IMR-90 (cell line): ENCODE results near the gene OTOGL. TPM values are rescaled to one million over a fixed set of nuclear protein-coding genes. Genes with fewer than 3 reads are reported as not detected.

Experiments used
- ATAC-seq: fragments of 200-7000 bp; cut with Tn5 transposase; 2 replicates; pipeline ENCODE4 v1.9.1; 2020; ENCODE audit warnings: low read depth, mild to moderate bottlenecking, moderate library complexity
- BruUV-seq: library from RNA; stranded (reverse); fragments of 400-500 nt; replicated peaks from 2 replicates; lab custom pipeline; 2021; lab: Mats Ljungman, UMichigan
- CTCF ChIA-PET: fragments of 300-600 bp; formaldehyde crosslinking; extraction: SDS; loops from one replicate; lab custom pipeline; 2021; ENCODE audit warnings: antibody characterized with exemption; lab: Yijun Ruan, JAX
- POLR2A ChIA-PET: fragments of 300-600 bp; sonication (Branson Sonifier 250); formaldehyde crosslinking; loops from one replicate; lab custom pipeline; 2022; ENCODE audit warnings: antibody characterized with exemption; ENCODE audit not compliant: unreplicated experiment; lab: Charles Lee
- DNase-seq: peaks from one replicate; pipeline ENCODE4 v3.0.0; 2013
- H2AFZ ChIP-seq: replicated peaks from 2 replicates; pipeline ENCODE3; 2013; ENCODE audit warnings: low read length, mild to moderate bottlenecking; ENCODE audit not compliant: poor library complexity
- H2AK5ac ChIP-seq: 2 replicates; pipeline ENCODE4 v1.6.1; 2013; ENCODE audit warnings: low read depth, low read length, inconsistent platforms
- H2AK9ac ChIP-seq: replicated peaks from 2 replicates; pipeline ENCODE3; 2013; ENCODE audit warnings: mild to moderate bottlenecking, low read depth, low read length, moderate library complexity; ENCODE audit not compliant: poor library complexity
- H2BK120ac ChIP-seq: 2 replicates; pipeline ENCODE4 v1.6.1; 2013; ENCODE audit warnings: low read depth, low read length, inconsistent platforms
- H2BK15ac ChIP-seq: 3 replicates; pipeline ENCODE4 v1.6.1; 2013; ENCODE audit warnings: low read depth, low read length, inconsistent platforms
- H2BK20ac ChIP-seq: 2 replicates; pipeline ENCODE4 v1.6.1; 2013; ENCODE audit warnings: low read depth, mild to moderate bottlenecking, inconsistent platforms, low read length, moderate library complexity
- H2BK5ac ChIP-seq: 2 replicates; pipeline ENCODE4 v1.6.1; 2013; ENCODE audit warnings: mild to moderate bottlenecking, low read depth, low read length, inconsistent platforms; ENCODE audit not compliant: poor library complexity, severe bottlenecking
- H3K14ac ChIP-seq: replicated peaks from 2 replicates; pipeline ENCODE4 v1.6.1; 2013; ENCODE audit warnings: low read depth, low read length, inconsistent platforms
- H3K18ac ChIP-seq: 2 replicates; pipeline ENCODE4 v1.6.1; 2013; ENCODE audit warnings: low read depth, low read length, control low read depth
- H3K23ac ChIP-seq: 2 replicates; pipeline ENCODE4 v1.6.1; 2013; ENCODE audit warnings: low read depth, low read length, inconsistent platforms
- H3K27ac ChIP-seq: 2 replicates; pipeline ENCODE4 v1.5.1; 2013; ENCODE audit warnings: mild to moderate bottlenecking, control low read depth, low read length; ENCODE audit not compliant: insufficient read depth
- H3K27me3 ChIP-seq: 2 replicates; pipeline ENCODE4 v1.6.1; 2013; ENCODE audit warnings: low read length; ENCODE audit not compliant: control insufficient read depth, insufficient read depth
- H3K36me3 ChIP-seq: 2 replicates; pipeline ENCODE4 v1.6.1; 2013; ENCODE audit warnings: low read length, mixed read lengths; ENCODE audit not compliant: control insufficient read depth, insufficient read depth
- H3K4ac ChIP-seq: 2 replicates; pipeline ENCODE4 v1.6.1; 2013; ENCODE audit warnings: low read depth, low read length, inconsistent platforms
- H3K4me1 ChIP-seq: 2 replicates; pipeline ENCODE4 v1.6.1; 2013; ENCODE audit warnings: low read length, mixed read lengths; ENCODE audit not compliant: control insufficient read depth, insufficient read depth
- H3K4me2 ChIP-seq: 2 replicates; pipeline ENCODE4 v1.6.1; 2013; ENCODE audit warnings: low read depth, mild to moderate bottlenecking, control low read depth, low read length, moderate library complexity
- H3K4me3 ChIP-seq: 2 replicates; pipeline ENCODE4 v1.5.1; 2013; ENCODE audit warnings: low read depth, mild to moderate bottlenecking, control low read depth, low read length, moderate library complexity; ENCODE audit not compliant: insufficient read depth
- H3K56ac ChIP-seq: 2 replicates; pipeline ENCODE4 v1.6.1; 2013; ENCODE audit warnings: low read length, inconsistent platforms; ENCODE audit not compliant: insufficient read depth; ENCODE audit errors: extremely low read depth
- H3K79me1 ChIP-seq, 2 experiments: 2 replicates each; pipeline ENCODE4 v1.6.1; 2013; ENCODE audit warnings: low read length in 2 of 2, inconsistent platforms in 1 of 2, low read depth in 1 of 2
- H3K9ac ChIP-seq: 2 replicates; pipeline ENCODE4 v1.6.1; 2013; ENCODE audit warnings: low read depth, low read length, control low read depth
- H3K9me1 ChIP-seq: 2 replicates; pipeline ENCODE4 v1.6.1; 2013; ENCODE audit warnings: low read length, inconsistent platforms; ENCODE audit not compliant: insufficient read depth
- H3K9me3 ChIP-seq: 2 replicates; pipeline ENCODE4 v1.6.1; 2013; ENCODE audit warnings: low read length; ENCODE audit not compliant: control insufficient read depth, insufficient read depth
- H4K20me1 ChIP-seq: 2 replicates; pipeline ENCODE4 v1.6.1; 2013; ENCODE audit warnings: low read length, inconsistent platforms; ENCODE audit not compliant: insufficient read depth
- H4K5ac ChIP-seq: 2 replicates; pipeline ENCODE4 v1.6.1; 2013; ENCODE audit warnings: mild to moderate bottlenecking, low read depth, low read length, control low read depth
- H4K8ac ChIP-seq, 2 experiments: 2 replicates each; pipeline ENCODE4 v1.6.1; 2013; ENCODE audit warnings: low read depth in 2 of 2, low read length in 2 of 2, control low read depth in 1 of 2, inconsistent platforms in 1 of 2
- H4K91ac ChIP-seq: 2 replicates; pipeline ENCODE4 v1.6.1; 2013; ENCODE audit warnings: low read depth, low read length, inconsistent platforms; ENCODE audit not compliant: insufficient read depth
- CEBPB ChIP-seq: IDR thresholded peaks from 2 replicates; pipeline ENCODE4 v1.6.1; 2012; ENCODE audit warnings: low read depth, low read length, improper control_type of control experiment
- CHD1 ChIP-seq: IDR thresholded peaks from 2 replicates; pipeline ENCODE4 v1.6.1; 2012; ENCODE audit warnings: low read depth, low read length, improper control_type of control experiment
- ELK1 ChIP-seq: fragments of 150-350 bp; IDR thresholded peaks from 2 replicates; pipeline ENCODE4 v1.6.1; 2016; ENCODE audit warnings: low read depth, mild to moderate bottlenecking, low read length, moderate library complexity, borderline replicate concordance
- FOS ChIP-seq: fragments of 150-350 bp; IDR thresholded peaks from 2 replicates; pipeline ENCODE4 v1.6.1; 2016; ENCODE audit warnings: low read depth, low read length
- MAFK ChIP-seq: IDR thresholded peaks from 2 replicates; pipeline ENCODE4 v1.6.1; 2012; ENCODE audit warnings: low read depth, low read length, improper control_type of control experiment
- MAZ ChIP-seq: IDR thresholded peaks from 2 replicates; pipeline ENCODE4 v1.6.1; 2012; ENCODE audit warnings: low read depth, mild to moderate bottlenecking, low read length, improper control_type of control experiment, moderate library complexity, borderline replicate concordance
- NFE2L2 ChIP-seq: fragments of 150-350 bp; IDR thresholded peaks from 2 replicates; pipeline ENCODE4 v1.6.1; 2016; ENCODE audit warnings: low read depth, mild to moderate bottlenecking, low read length
- RAD21 ChIP-seq: IDR thresholded peaks from 2 replicates; pipeline ENCODE4 v1.6.1; 2012; ENCODE audit warnings: low read length, improper control_type of control experiment
- RFX5 ChIP-seq: IDR thresholded peaks from 2 replicates; pipeline ENCODE4 v1.8.0; 2012; ENCODE audit warnings: low read depth, mild to moderate bottlenecking, low read length, moderate library complexity
- SMC3 ChIP-seq: fragments of 150-350 bp; IDR thresholded peaks from 2 replicates; pipeline ENCODE4 v1.6.1; 2016; ENCODE audit warnings: low read depth, mild to moderate bottlenecking, antibody characterized with exemption, low read length, moderate library complexity
- USF2 ChIP-seq: fragments of 150-350 bp; IDR thresholded peaks from 2 replicates; pipeline ENCODE4 v1.6.1; 2017; ENCODE audit warnings: mild to moderate bottlenecking, antibody characterized with exemption, low read length, low read depth
- WGBS, 2 experiments: methylation state at CpG; one replicate each; pipeline versions ENCODE4 v1.1.5 to v1.1.7; 2013; ENCODE audit warnings: missing lambda C conversion rate in 2 of 2; ENCODE audit not compliant: insufficient read length in 1 of 2; ENCODE audit errors: extremely low coverage in 2 of 2; 5-methylcytosine and 5-hydroxymethylcytosine counted together
- dilution Hi-C: fragments of 300-500 bp; cut with HindIII; formaldehyde crosslinking; loops from one replicate; pipeline ENCODE4 v1.14.3; 2018; ENCODE audit warnings: low sequenced_read_pairs; ENCODE audit not compliant: unreplicated experiment
- in situ Hi-C: fragments of 300-500 bp; cut with MboI; formaldehyde crosslinking; loops from 3 replicates; pipeline ENCODE4 v1.14.3; 2019; ENCODE audit warnings: low sequenced_read_pairs, inconsistent platforms, mixed read lengths
- intact Hi-C: fragments of 100-400 bp; cut with micrococcal nuclease; formaldehyde crosslinking; loops from 2 replicates; pipeline ENCODE4 v1.10.0; 2022
- polyA plus RNA-seq, 3 experiments: library from polyadenylated mRNA; depleted of rRNA; stranded (reverse); fragments of >200 nt; gene quantifications; 2 replicates each; pipeline ENCODE4 v1.2.3, GENCODE V29; 2012; ENCODE audit warnings: low replicate concordance in 1 of 3
- total RNA-seq: library from RNA; depleted of rRNA; stranded (reverse); fragments of >200 nt; gene quantifications from 2 replicates; pipeline ENCODE4 v1.2.3, GENCODE V29; 2012
- TF ChIP-seq, protein P1 (sequence below): conservative IDR thresholded peaks from 2 replicates; pipeline ENCODE4 v1.5.1; 2012; ENCODE audit warnings: mild to moderate bottlenecking, low read depth, low read length, improper control_type of control experiment

The OTOGL gene
- total and polyA plus RNA-seq, 2 of the 4 experiments (the other 2 are of a cell fraction), result 0.10 to 0.18 TPM

GRCh38 chr12:80257920-80258319, 158.6 kb downstream of the OTOGL start:
- Histone ChIP-seq H3K56ac (no peak overlapping the region), H2BK15ac (no peak overlapping the region), H2BK20ac (no peak overlapping the region), H4K5ac (no peak overlapping the region), H4K20me1 (no peaks in the 10 kb centered on the region), H2BK120ac (no peak overlapping the region), H4K91ac (no peak overlapping the region), H4K8ac (no peak overlapping the region), H3K9ac (no peak overlapping the region), H3K9me3 (no peaks in the 10 kb centered on the region), H3K4me1 (peaks cover 2% of the 10 kb centered on the region), H3K14ac (no peak overlapping the region), H3K4me3 (no peak overlapping the region), H3K4me2 (no peak overlapping the region), H2BK5ac (no peak overlapping the region), H3K79me1 (no peaks in the 10 kb centered on the region), H2AK5ac (no peak overlapping the region), H3K27me3 (no peaks in the 10 kb centered on the region), H3K9me1 (no peaks in the 10 kb centered on the region), H3K18ac (no peak overlapping the region), H3K23ac (no peak overlapping the region), H2AFZ (no peak overlapping the region), H2AK9ac (no peak overlapping the region), H3K27ac (no peak overlapping the region), H3K4ac (no peak overlapping the region), H3K36me3 (no peaks in the 10 kb centered on the region)
- ATAC-seq (no peak), DNase-seq (no peak)
- TF ChIP-seq USF2, result no peak
- TF ChIP-seq CHD1, result no peak
- TF ChIP-seq MAFK, result no peak
- TF ChIP-seq ELK1, result no peak
- no peak for TF ChIP-seq SMC3
- no peak for TF ChIP-seq FOS
- no peak for TF ChIP-seq RAD21
- TF ChIP-seq RFX5, result no peak
- TF ChIP-seq, protein P1, sequence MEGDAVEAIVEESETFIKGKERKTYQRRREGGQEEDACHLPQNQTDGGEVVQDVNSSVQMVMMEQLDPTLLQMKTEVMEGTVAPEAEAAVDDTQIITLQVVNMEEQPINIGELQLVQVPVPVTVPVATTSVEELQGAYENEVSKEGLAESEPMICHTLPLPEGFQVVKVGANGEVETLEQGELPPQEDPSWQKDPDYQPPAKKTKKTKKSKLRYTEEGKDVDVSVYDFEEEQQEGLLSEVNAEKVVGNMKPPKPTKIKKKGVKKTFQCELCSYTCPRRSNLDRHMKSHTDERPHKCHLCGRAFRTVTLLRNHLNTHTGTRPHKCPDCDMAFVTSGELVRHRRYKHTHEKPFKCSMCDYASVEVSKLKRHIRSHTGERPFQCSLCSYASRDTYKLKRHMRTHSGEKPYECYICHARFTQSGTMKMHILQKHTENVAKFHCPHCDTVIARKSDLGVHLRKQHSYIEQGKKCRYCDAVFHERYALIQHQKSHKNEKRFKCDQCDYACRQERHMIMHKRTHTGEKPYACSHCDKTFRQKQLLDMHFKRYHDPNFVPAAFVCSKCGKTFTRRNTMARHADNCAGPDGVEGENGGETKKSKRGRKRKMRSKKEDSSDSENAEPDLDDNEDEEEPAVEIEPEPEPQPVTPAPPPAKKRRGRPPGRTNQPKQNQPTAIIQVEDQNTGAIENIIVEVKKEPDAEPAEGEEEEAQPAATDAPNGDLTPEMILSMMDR, result no peak
- no peak for TF ChIP-seq CEBPB
- no peak for TF ChIP-seq NFE2L2
- no peak for TF ChIP-seq MAZ
- intact Hi-C loops (no loop called here), dilution Hi-C loops (no loop called here), in situ Hi-C loops (no loop called here)
- no TSS peak for BruUV-seq
- ChIA-PET CTCF (interaction anchor here (1.3 kb wide), 1 partner anchor 11 kb away, joined by 6 read pairs; no protein-coding TSS in a partner anchor), POLR2A (no interaction called here)
- no CpG with 5 or more reads among the region's 2 CpGs for WGBS, 2 experiments
